ENCODE measurements around the gene TSHR. TPM values are rescaled to one million over a fixed set of nuclear protein-coding genes. Genes with fewer than 3 reads are reported as not detected.
"Not testable (repeated sequence)": the region's sequence is repeated elsewhere in the genome, so short reads cannot be mapped to it uniquely, and the experiment has no call there.

TSHR gene
- total RNA-seq, 1 experiment from 2014 or later = not detected

GRCh38 chr14:80996049-80996901 is 40.9 kb downstream of the TSHR start:
- DNase-seq (ENCODE audit: low read depth) = peak; percentile 24

GRCh38 chr14:81001447-81001846 is 46.0 kb downstream of the TSHR start:
- DNase-seq (ENCODE audit: low read depth) = no peak

- DNase-seq (ENCODE audit: low read depth) = no peak
Observed at GRCh38 chr14:81004575-81004974, 49.2 kb downstream of the TSHR start.

GRCh38 chr14:81005540-81006228 is 50.3 kb downstream of the TSHR start:
- DNase-seq (ENCODE audit: low read depth) = no peak

- no peak for DNase-seq (ENCODE audit: low read depth)
Observed at GRCh38 chr14:81006266-81006665, 50.8 kb downstream of the TSHR start.

GRCh38 chr14:81007131-81007530 is 51.7 kb downstream of the TSHR start:
- no peak for DNase-seq (ENCODE audit: low read depth)

- no peak for DNase-seq (ENCODE audit: low read depth)
Observed at GRCh38 chr14:81009346-81009745, 53.9 kb downstream of the TSHR start.

- no peak for DNase-seq (ENCODE audit: low read depth)
Observed at GRCh38 chr14:81018251-81018650, 62.8 kb downstream of the TSHR start.

- DNase-seq (ENCODE audit: low read depth) = no peak
Observed at GRCh38 chr14:81018684-81019083, 63.3 kb downstream of the TSHR start.

GRCh38 chr14:81019113-81019512 is 63.7 kb downstream of the TSHR start:
- not testable (repeated sequence) for DNase-seq (ENCODE audit: low read depth)

GRCh38 chr14:81023095-81023710 is 67.8 kb downstream of the TSHR start:
- DNase-seq (ENCODE audit: low read depth) = no peak

- no peak for DNase-seq (ENCODE audit: low read depth)
Observed at GRCh38 chr14:81028461-81028860, 73.0 kb downstream of the TSHR start.

GRCh38 chr14:81031488-81031887 is 76.1 kb downstream of the TSHR start:
- no peak for DNase-seq (ENCODE audit: low read depth)

GRCh38 chr14:81033698-81034240 is 78.3 kb downstream of the TSHR start:
- no peak for DNase-seq (ENCODE audit: low read depth)

GRCh38 chr14:81042438-81042837 is 87.0 kb downstream of the TSHR start:
- DNase-seq (ENCODE audit: low read depth) = no peak

GRCh38 chr14:81051547-81051946 is 96.1 kb downstream of the TSHR start:
- no peak for DNase-seq (ENCODE audit: low read depth)

GRCh38 chr14:81054057-81054456 is 98.6 kb downstream of the TSHR start:
- not testable (repeated sequence) for DNase-seq (ENCODE audit: low read depth)

- no peak for DNase-seq (ENCODE audit: low read depth)
Observed at GRCh38 chr14:81055971-81056370, 100.5 kb downstream of the TSHR start.

GRCh38 chr14:81062380-81062779 is 107.0 kb downstream of the TSHR start:
- DNase-seq (ENCODE audit: low read depth) = no peak

- DNase-seq (ENCODE audit: low read depth) = no peak
Observed at GRCh38 chr14:81062816-81063215, 107.4 kb downstream of the TSHR start.

GRCh38 chr14:81066672-81067071 is 111.3 kb downstream of the TSHR start:
- DNase-seq (ENCODE audit: low read depth) = no peak

- no peak for DNase-seq (ENCODE audit: low read depth)
Observed at GRCh38 chr14:81067156-81067555, 111.7 kb downstream of the TSHR start.

Data from Daoy (cell line).